ENCODE data around the gene ROR2.

Gene ROR2

DNA sequence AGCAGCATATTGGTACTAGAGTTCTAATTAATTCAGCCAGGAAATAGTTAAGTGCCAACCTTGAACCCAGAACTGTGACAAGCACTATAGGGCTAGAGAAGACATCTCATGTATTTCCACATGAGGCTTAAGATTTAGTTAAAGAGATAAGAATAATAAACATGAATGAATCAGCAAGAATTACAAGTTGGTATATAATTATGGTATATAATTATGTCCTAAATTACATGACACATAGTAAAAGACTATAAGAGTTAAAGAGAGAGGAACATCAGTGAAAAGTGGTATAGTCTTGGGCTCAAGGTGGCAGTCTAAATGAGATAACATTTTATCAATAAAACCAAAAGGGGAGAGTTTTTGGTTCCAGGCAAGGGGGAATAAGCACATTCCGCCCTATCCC, 303.3 kb downstream of the ROR2 start:
- Histone ChIP-seq H3K27me3 (ENCODE audit: insufficient read depth, low read depth) (no peaks in the 10 kb centered on the region), H3K4me2 (no peak overlapping the region), H3K9ac (no peak overlapping the region), H3K4me3 (IDR thresholded peaks at IDR 0.05; ENCODE audit: insufficient read depth, low read depth, low read length) (no peak overlapping the region), H4K20me1 (ENCODE audit: insufficient read depth) (no peaks in the 10 kb centered on the region), H3K4me1 (ENCODE audit: low read depth, poor library complexity, severe bottlenecking) (peaks cover 7% of the 10 kb centered on the region), H3K27ac (no peak overlapping the region), H2AFZ (ENCODE audit: low read depth) (no peak overlapping the region), H3K36me3 (ENCODE audit: insufficient read depth) (no peaks in the 10 kb centered on the region), H3K79me2 (ENCODE audit: insufficient read depth, low read depth) (no peaks in the 10 kb centered on the region)
- TF ChIP-seq, protein P1, sequence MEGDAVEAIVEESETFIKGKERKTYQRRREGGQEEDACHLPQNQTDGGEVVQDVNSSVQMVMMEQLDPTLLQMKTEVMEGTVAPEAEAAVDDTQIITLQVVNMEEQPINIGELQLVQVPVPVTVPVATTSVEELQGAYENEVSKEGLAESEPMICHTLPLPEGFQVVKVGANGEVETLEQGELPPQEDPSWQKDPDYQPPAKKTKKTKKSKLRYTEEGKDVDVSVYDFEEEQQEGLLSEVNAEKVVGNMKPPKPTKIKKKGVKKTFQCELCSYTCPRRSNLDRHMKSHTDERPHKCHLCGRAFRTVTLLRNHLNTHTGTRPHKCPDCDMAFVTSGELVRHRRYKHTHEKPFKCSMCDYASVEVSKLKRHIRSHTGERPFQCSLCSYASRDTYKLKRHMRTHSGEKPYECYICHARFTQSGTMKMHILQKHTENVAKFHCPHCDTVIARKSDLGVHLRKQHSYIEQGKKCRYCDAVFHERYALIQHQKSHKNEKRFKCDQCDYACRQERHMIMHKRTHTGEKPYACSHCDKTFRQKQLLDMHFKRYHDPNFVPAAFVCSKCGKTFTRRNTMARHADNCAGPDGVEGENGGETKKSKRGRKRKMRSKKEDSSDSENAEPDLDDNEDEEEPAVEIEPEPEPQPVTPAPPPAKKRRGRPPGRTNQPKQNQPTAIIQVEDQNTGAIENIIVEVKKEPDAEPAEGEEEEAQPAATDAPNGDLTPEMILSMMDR (conservative IDR thresholded peaks at IDR 0.05; ENCODE audit: low read depth, low read length): no peak

DNA sequence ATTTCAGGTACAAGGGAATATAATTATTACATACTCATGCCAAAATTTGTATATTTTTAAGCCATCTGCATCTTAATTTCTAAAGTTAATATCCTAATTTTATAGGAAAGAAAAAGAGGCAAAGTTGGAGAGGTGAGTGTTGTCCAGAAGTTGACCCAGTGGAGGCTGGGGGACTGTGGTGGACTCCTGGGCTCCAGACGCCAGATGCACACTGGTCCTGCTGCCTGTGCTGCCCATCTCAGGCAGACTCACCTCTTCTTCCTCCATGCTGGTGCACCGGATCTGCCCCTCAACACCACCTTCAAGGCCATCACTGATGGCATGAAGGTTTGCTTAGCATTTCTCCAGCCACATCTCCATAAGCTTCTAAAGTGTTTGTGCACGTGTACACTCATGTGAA, 305.6 kb downstream of the ROR2 start:
- Histone ChIP-seq H3K79me2 (ENCODE audit: insufficient read depth, low read depth) (no peaks in the 10 kb centered on the region), H4K20me1 (ENCODE audit: insufficient read depth) (no peaks in the 10 kb centered on the region), H3K4me1 (ENCODE audit: low read depth, poor library complexity, severe bottlenecking) (peaks cover 7% of the 10 kb centered on the region), H3K9ac (no peak overlapping the region), H3K27me3 (ENCODE audit: insufficient read depth, low read depth) (no peaks in the 10 kb centered on the region), H3K27ac (no peak overlapping the region), H2AFZ (ENCODE audit: low read depth) (no peak overlapping the region), H3K4me2 (no peak overlapping the region), H3K36me3 (ENCODE audit: insufficient read depth) (no peaks in the 10 kb centered on the region), H3K4me3 (IDR thresholded peaks at IDR 0.05; ENCODE audit: insufficient read depth, low read depth, low read length) (no peak overlapping the region)
- TF ChIP-seq, protein P1 (conservative IDR thresholded peaks at IDR 0.05; ENCODE audit: low read depth, low read length): no peak

DNA sequence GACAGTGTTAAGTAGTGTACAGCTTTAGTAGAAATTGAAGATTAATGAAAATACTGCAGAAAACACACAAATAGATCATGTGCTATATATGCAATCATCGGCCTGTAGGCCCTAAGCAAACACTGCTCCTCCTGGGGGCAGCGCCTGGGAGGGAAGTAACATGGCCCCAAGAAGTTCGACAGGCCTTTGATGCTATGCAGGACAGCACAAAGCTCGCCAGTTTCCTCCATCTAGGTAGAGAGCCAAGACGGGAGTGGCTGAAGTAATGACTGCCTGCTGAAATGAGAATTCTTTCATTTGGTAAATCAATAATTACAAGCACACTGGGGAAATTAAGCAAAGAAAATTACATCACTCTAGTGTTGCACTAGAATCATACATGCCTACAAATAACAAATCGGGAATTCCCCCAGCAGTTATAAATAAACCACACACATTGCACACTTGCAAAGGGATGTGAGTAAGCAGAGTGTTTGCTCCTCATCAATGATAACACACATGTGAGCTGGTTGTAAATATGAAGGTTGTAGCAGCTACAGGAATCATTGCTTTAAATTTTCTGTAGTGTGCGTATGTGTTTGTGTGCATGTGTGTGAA, 306.4 kb downstream of the ROR2 start:
- TF ChIP-seq, protein P1 (conservative IDR thresholded peaks at IDR 0.05; ENCODE audit: low read depth, low read length): no peak
- Histone ChIP-seq H3K36me3 (ENCODE audit: insufficient read depth) (no peaks in the 10 kb centered on the region), H3K9ac (no peak overlapping the region), H2AFZ (ENCODE audit: low read depth) (no peak overlapping the region), H3K4me3 (IDR thresholded peaks at IDR 0.05; ENCODE audit: insufficient read depth, low read depth, low read length) (no peak overlapping the region), H3K4me1 (ENCODE audit: low read depth, poor library complexity, severe bottlenecking) (peaks cover 7% of the 10 kb centered on the region), H3K27me3 (ENCODE audit: insufficient read depth, low read depth) (no peaks in the 10 kb centered on the region), H3K79me2 (ENCODE audit: insufficient read depth, low read depth) (no peaks in the 10 kb centered on the region), H3K27ac (no peak overlapping the region), H4K20me1 (ENCODE audit: insufficient read depth) (no peaks in the 10 kb centered on the region), H3K4me2 (no peak overlapping the region)

DNA sequence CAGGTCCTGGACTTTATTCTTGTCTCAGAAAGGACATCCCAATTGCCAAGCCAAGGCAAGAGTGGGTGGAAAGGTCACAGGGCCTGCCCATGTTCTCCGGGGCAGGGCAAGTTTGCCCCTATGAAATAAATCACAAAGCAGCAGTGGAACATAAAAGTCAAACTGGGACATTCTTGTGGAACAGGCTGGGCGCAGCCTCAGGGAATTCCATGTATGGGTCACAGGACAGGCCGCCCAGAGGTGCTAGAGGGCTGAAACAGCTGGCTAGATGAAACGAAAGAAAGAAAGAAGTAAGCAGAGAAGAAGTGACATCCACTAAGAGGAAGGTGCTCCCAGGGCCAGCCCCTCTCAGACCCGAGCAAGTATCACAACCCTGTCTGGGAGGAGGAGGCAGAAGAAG, 307.3 kb downstream of the ROR2 start:
- no peak overlapping the region for H3K4me2 ChIP-seq
- TF ChIP-seq, protein P1 (conservative IDR thresholded peaks at IDR 0.05; ENCODE audit: low read depth, low read length): no peak
- H3K36me3 ChIP-seq (ENCODE audit: insufficient read depth): no peaks in the 10 kb centered on the region
- no peaks in the 10 kb centered on the region for H3K27me3 ChIP-seq (ENCODE audit: insufficient read depth, low read depth)
- no peak overlapping the region for H3K9ac ChIP-seq
- H3K4me3 ChIP-seq (IDR thresholded peaks at IDR 0.05; ENCODE audit: insufficient read depth, low read depth, low read length): no peak overlapping the region
- H3K79me2 ChIP-seq (ENCODE audit: insufficient read depth, low read depth): no peaks in the 10 kb centered on the region
- no peak overlapping the region for H2AFZ ChIP-seq (ENCODE audit: low read depth)
- no peaks in the 10 kb centered on the region for H4K20me1 ChIP-seq (ENCODE audit: insufficient read depth)
- no peak overlapping the region for H3K27ac ChIP-seq
- peaks cover 7% of the 10 kb centered on the region for H3K4me1 ChIP-seq (ENCODE audit: low read depth, poor library complexity, severe bottlenecking)

Data from KMS-11 (cell line).